Fibroblast of mammary gland (primary cell): ENCODE results near the gene SPATA25.
A peak's percentile ranks its signal among the peaks of the same experiment; 100 is the strongest.

Experiments
- DNase-seq: peaks from one replicate; pipeline ENCODE4 v3.0.0-alpha.2; 2010; ENCODE audit warnings: low read depth
- H3K4me3 ChIP-seq: 2 replicates; pipeline ENCODE4 v1.5.1; 2011; ENCODE audit warnings: low read depth, mild to moderate bottlenecking, low read length, moderate library complexity; ENCODE audit not compliant: control insufficient read depth
- CTCF ChIP-seq: conservative IDR thresholded peaks from 2 replicates; pipeline ENCODE4 v1.5.1; 2011; ENCODE audit warnings: low read depth, low read length, inconsistent platforms; ENCODE audit not compliant: control insufficient read depth, insufficient read depth

SPATA25 gene

GRCh38 chr20:45892049-45892825 is 4.8 kb upstream of the SPATA25 start:
- TF ChIP-seq CTCF: peak; percentile 18
- peak overlapping the region; percentile 73 for H3K4me3 ChIP-seq
- DNase-seq: no peak

- no peak for TF ChIP-seq CTCF
- DNase-seq: peak; percentile 93
- H3K4me3 ChIP-seq: peak within 1 kb of the TSS; percentile 73
Measured at GRCh38 chr20:45890985-45891983, 3.9 kb upstream of the SPATA25 start, which contains the start of the genes CTSA and NEURL2. TSS of gene CTSA (plus strand) at chr20:45891335. CDS start at chr20:45891569, 234 bp downstream. TSS of gene NEURL2 (minus strand) at chr20:45891208. CDS start at chr20:45890991, 217 bp downstream.

GRCh38 chr20:45890077-45890984 is 2.9 kb upstream of the SPATA25 start:
- TF ChIP-seq CTCF: peak; percentile 72
- peak; percentile 82 for DNase-seq
- peak overlapping the region; percentile 73 for H3K4me3 ChIP-seq

- TF ChIP-seq CTCF: no peak
- DNase-seq: no peak
- no peak overlapping the region for H3K4me3 ChIP-seq
Measured at GRCh38 chr20:45888681-45889080, 1.3 kb upstream of the SPATA25 start.

GRCh38 chr20:45886590-45887345 is 654 bp downstream of the SPATA25 start:
- no peak for DNase-seq
- TF ChIP-seq CTCF: no peak
- H3K4me3 ChIP-seq: no peak overlapping the region
